Measurements from ENCODE around the gene NTM. TPM values are rescaled to one million over a fixed set of nuclear protein-coding genes. Genes with fewer than 3 reads are reported as not detected.
"Not testable (repeated sequence)": the region's sequence is repeated elsewhere in the genome, so short reads cannot be mapped to it uniquely, and the experiment has no call there.

Gene NTM
- total RNA-seq, 2 donors from 2014 or later: 19.1 to 44.7 TPM

- no peak for TF ChIP-seq CTCF (IDR thresholded peaks at IDR 0.05)
- Histone ChIP-seq H3K36me3 (no peaks in the 10 kb centered on the region), H3K9me3 (peaks cover 0 to 8% of the 10 kb centered on the region in 2 donors), H3K4me3 (no peak overlapping the region), H3K27ac (no peak overlapping the region), H3K4me1 (peaks cover 0 to 33% of the 10 kb centered on the region in 2 donors), H3K27me3 (no peaks in the 10 kb centered on the region)
- no peak for DNase-seq (ENCODE audit: low spot score)
Observed at GRCh38 chr11:132064987-132065620, 694.7 kb downstream of the NTM start.

GRCh38 chr11:132068556-132068955 lies 698.1 kb downstream of the NTM start:
- Histone ChIP-seq H3K27ac (no peak overlapping the region), H3K4me3 (no peak overlapping the region), H3K27me3 (no peaks in the 10 kb centered on the region), H3K4me1 (peaks cover 0 to 35% of the 10 kb centered on the region in 2 donors), H3K9me3 (peaks cover 0 to 8% of the 10 kb centered on the region in 2 donors), H3K36me3 (no peaks in the 10 kb centered on the region)
- DNase-seq (ENCODE audit: low spot score): no peak
- TF ChIP-seq CTCF (IDR thresholded peaks at IDR 0.05): no peak

GRCh38 chr11:132069593-132069992 lies 699.2 kb downstream of the NTM start:
- DNase-seq (ENCODE audit: low spot score); H3K27me3 ChIP-seq; H3K4me3 ChIP-seq; H3K36me3 ChIP-seq; H3K27ac ChIP-seq; H3K9me3 ChIP-seq: not testable (repeated sequence)
- peaks cover 0 to 35% of the 10 kb centered on the region in 2 donors for H3K4me1 ChIP-seq

GRCh38 chr11:132070907-132071306 lies 700.5 kb downstream of the NTM start:
- not testable (repeated sequence) for H3K27me3 ChIP-seq; H3K27ac ChIP-seq; DNase-seq (ENCODE audit: low spot score); H3K4me3 ChIP-seq; H3K9me3 ChIP-seq; H3K36me3 ChIP-seq
- peaks cover 0 to 36% of the 10 kb centered on the region in 2 donors for H3K4me1 ChIP-seq

- H3K27me3 ChIP-seq: no peaks in the 10 kb centered on the region
- no peaks in the 10 kb centered on the region for H3K9me3 ChIP-seq
- H3K4me3 ChIP-seq: no peak overlapping the region
- TF ChIP-seq CTCF (IDR thresholded peaks at IDR 0.05): no peak
- peak overlapping the region; percentile 66 to 77 for H3K27ac ChIP-seq
- peaks cover 0 to 36% of the 10 kb centered on the region in 2 donors for H3K4me1 ChIP-seq
- no peaks in the 10 kb centered on the region for H3K36me3 ChIP-seq
- no peak for DNase-seq (ENCODE audit: low spot score)
Observed at GRCh38 chr11:132072044-132072857, 701.8 kb downstream of the NTM start.

- no peak overlapping the region for H3K4me3 ChIP-seq
- peaks cover 0 to 36% of the 10 kb centered on the region in 2 donors for H3K4me1 ChIP-seq
- DNase-seq (ENCODE audit: low spot score): no peak
- no peaks in the 10 kb centered on the region for H3K27me3 ChIP-seq
- no peak for TF ChIP-seq CTCF (IDR thresholded peaks at IDR 0.05)
- no peaks in the 10 kb centered on the region for H3K36me3 ChIP-seq
- H3K9me3 ChIP-seq: no peaks in the 10 kb centered on the region
- H3K27ac ChIP-seq: peak overlapping the region; percentile 66 to 77
Observed at GRCh38 chr11:132072858-132073211, 702.4 kb downstream of the NTM start.
